H1 (cell line): ENCODE measurements around the gene CD48.

ENCODE experiments used
- POLR2A ChIP-seq, 2 experiments: IDR thresholded peaks; 1 replicate in 1 of 2; 2 replicates in 1 of 2; pipeline ENCODE4 v1.6.1; 2011; ENCODE audit warnings: low read depth in 2 of 2, low read length in 2 of 2, mild to moderate bottlenecking in 2 of 2; ENCODE audit errors: control extremely low read depth in 1 of 2
- YY1 ChIP-seq: IDR thresholded peaks from 2 replicates; pipeline ENCODE4 v1.6.1; 2011; ENCODE audit warnings: low read depth, mild to moderate bottlenecking, low read length
- TF ChIP-seq, protein P1 (sequence below), 3 experiments: IDR thresholded peaks; 1 replicate in 2 of 3; 2 replicates in 1 of 3; pipeline versions ENCODE4 v1.5.1 to v1.6.1; 2011; ENCODE audit warnings: low read length in 3 of 3, mild to moderate bottlenecking in 3 of 3, inconsistent platforms in 2 of 3, low read depth in 1 of 3, moderate library complexity in 1 of 3; ENCODE audit not compliant: insufficient read depth in 1 of 3; ENCODE audit errors: control extremely low read depth in 1 of 3
- TF ChIP-seq, protein P2 (sequence below): IDR thresholded peaks from 2 replicates; pipeline ENCODE4 v1.6.1; 2011; ENCODE audit warnings: low read length, improper control_type of control experiment

DNA sequence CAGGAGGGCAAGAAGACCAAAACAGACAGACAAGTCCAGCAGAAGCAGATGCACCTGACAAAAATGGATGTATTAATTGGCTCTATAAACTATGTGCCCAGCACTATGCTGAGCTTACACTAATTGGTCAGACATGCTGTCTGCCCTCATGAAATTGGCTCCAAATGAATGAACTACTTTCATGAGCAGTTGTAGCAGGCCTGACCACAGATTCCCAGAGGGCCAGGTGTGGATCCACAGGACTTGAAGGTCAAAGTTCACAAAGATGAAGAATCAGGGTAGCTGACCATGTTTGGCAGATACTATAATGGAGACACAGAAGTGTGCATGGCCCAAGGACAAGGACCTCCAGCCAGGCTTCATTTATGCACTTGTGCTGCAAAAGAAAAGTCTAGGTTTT lies 42.0 kb upstream of the CD48 start:
- TF ChIP-seq POLR2A (IDR thresholded peaks at IDR 0.05; ENCODE audit: control extremely low read depth in 1 of 2, low read depth in 2 of 2, low read length in 2 of 2) (no peak), YY1 (no peak)
- TF ChIP-seq, protein P1, sequence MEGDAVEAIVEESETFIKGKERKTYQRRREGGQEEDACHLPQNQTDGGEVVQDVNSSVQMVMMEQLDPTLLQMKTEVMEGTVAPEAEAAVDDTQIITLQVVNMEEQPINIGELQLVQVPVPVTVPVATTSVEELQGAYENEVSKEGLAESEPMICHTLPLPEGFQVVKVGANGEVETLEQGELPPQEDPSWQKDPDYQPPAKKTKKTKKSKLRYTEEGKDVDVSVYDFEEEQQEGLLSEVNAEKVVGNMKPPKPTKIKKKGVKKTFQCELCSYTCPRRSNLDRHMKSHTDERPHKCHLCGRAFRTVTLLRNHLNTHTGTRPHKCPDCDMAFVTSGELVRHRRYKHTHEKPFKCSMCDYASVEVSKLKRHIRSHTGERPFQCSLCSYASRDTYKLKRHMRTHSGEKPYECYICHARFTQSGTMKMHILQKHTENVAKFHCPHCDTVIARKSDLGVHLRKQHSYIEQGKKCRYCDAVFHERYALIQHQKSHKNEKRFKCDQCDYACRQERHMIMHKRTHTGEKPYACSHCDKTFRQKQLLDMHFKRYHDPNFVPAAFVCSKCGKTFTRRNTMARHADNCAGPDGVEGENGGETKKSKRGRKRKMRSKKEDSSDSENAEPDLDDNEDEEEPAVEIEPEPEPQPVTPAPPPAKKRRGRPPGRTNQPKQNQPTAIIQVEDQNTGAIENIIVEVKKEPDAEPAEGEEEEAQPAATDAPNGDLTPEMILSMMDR (IDR thresholded peaks at IDR 0.05; ENCODE audit: control extremely low read depth in 1 of 3, insufficient read depth in 1 of 3, low read depth in 1 of 3, low read length in 3 of 3) = no peak
- TF ChIP-seq, protein P2, sequence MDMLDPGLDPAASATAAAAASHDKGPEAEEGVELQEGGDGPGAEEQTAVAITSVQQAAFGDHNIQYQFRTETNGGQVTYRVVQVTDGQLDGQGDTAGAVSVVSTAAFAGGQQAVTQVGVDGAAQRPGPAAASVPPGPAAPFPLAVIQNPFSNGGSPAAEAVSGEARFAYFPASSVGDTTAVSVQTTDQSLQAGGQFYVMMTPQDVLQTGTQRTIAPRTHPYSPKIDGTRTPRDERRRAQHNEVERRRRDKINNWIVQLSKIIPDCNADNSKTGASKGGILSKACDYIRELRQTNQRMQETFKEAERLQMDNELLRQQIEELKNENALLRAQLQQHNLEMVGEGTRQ = no peak
